Measurements from ENCODE around the gene KIF3C. TPM values are rescaled to one million over a fixed set of nuclear protein-coding genes. Genes with fewer than 3 reads are reported as not detected.
"Not testable (repeated sequence)": the region's sequence is repeated elsewhere in the genome, so short reads cannot be mapped to it uniquely, and the experiment has no call there.

The KIF3C gene
- total RNA-seq, 1 donor = 11.8 TPM

DNA sequence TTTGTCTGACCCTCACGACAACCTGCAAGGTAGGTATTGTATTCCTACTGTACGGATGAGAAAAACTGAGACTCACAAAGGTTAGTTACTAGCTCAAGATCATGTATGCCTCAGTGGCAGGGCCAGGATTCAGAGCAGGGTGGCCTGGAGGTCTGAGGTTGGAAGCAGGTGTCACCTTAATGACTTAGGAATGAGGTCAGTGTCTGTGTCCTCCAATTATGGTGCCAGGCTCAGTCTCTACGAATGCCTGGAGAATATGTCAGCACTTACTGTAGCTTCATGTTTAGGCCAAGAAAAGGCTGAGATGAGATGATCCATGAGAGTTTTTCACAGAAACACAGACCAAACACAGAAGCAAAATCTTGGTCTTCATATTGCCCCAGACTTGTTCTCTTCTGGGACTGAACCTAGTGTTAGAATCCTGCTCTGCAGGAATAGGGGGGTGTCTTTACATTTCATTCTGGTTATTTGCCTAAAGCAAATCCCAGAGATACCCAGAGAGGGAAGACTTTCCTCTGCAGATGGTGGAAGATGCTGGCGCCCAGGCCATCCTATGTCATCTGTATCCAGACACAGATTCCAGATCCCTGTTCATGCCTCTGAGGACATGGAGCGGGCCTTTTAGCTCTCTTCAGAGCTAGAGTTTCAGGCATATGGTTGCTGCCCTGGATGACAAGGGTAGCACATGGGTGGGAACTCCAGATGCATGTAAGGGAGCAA, 35.3 kb upstream of the KIF3C start:
- no peak for DNase-seq (ENCODE audit: low read depth)
- TF ChIP-seq, protein P1, sequence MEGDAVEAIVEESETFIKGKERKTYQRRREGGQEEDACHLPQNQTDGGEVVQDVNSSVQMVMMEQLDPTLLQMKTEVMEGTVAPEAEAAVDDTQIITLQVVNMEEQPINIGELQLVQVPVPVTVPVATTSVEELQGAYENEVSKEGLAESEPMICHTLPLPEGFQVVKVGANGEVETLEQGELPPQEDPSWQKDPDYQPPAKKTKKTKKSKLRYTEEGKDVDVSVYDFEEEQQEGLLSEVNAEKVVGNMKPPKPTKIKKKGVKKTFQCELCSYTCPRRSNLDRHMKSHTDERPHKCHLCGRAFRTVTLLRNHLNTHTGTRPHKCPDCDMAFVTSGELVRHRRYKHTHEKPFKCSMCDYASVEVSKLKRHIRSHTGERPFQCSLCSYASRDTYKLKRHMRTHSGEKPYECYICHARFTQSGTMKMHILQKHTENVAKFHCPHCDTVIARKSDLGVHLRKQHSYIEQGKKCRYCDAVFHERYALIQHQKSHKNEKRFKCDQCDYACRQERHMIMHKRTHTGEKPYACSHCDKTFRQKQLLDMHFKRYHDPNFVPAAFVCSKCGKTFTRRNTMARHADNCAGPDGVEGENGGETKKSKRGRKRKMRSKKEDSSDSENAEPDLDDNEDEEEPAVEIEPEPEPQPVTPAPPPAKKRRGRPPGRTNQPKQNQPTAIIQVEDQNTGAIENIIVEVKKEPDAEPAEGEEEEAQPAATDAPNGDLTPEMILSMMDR (IDR thresholded peaks at IDR 0.05; ENCODE audit: insufficient read depth, low read length) = no peak
- no peak overlapping the region for H3K4me3 ChIP-seq (ENCODE audit: low read depth, low read length)

- not testable (repeated sequence) for DNase-seq (ENCODE audit: low read depth); H3K4me3 ChIP-seq (ENCODE audit: low read depth, low read length)
Measured at GRCh38 chr2:26016706-26017045, 34.4 kb upstream of the KIF3C start.

DNA sequence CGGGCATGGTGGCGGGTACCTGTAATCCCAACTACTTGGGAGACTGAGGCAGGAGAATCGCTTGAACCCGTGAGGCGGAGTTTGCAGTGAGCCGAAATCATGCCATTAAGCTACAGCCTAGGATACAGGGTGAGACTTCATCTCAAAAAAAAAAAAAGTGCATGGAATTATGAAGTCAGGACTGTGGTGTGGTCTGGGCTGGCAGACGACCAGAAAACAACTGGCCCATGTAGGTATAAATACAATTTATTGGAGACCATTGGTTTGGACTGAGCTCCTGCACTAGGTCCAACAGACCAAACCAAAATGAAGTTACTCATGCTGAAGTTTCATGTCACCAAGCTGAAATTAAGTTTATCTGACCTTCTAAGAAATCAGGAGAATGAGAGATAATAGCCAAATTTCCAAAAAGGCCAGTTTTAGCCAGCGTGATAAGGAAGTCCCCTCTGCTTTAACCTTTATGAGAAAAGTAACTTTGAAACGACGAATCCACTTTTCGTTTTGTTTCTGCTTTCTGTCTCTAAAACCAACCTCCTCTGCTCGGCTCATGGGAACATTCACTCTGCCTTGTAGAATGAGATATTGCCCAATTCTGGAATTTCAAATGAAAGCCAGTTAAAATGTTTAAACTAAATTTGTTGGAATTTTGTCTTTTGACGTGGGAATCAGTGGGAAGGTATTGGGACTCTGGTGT, 33.9 kb upstream of the KIF3C start:
- TF ChIP-seq, protein P1 (IDR thresholded peaks at IDR 0.05; ENCODE audit: insufficient read depth, low read length) = no peak
- no peak overlapping the region for H3K4me3 ChIP-seq (ENCODE audit: low read depth, low read length)
- DNase-seq (ENCODE audit: low read depth) = peak; percentile 71

GRCh38 chr2:26013668-26014067, 31.4 kb upstream of the KIF3C start:
- TF ChIP-seq, protein P1 (IDR thresholded peaks at IDR 0.05; ENCODE audit: insufficient read depth, low read length) = no peak
- no peak for DNase-seq (ENCODE audit: low read depth)
- H3K4me3 ChIP-seq (ENCODE audit: low read depth, low read length) = no peak overlapping the region

DNA sequence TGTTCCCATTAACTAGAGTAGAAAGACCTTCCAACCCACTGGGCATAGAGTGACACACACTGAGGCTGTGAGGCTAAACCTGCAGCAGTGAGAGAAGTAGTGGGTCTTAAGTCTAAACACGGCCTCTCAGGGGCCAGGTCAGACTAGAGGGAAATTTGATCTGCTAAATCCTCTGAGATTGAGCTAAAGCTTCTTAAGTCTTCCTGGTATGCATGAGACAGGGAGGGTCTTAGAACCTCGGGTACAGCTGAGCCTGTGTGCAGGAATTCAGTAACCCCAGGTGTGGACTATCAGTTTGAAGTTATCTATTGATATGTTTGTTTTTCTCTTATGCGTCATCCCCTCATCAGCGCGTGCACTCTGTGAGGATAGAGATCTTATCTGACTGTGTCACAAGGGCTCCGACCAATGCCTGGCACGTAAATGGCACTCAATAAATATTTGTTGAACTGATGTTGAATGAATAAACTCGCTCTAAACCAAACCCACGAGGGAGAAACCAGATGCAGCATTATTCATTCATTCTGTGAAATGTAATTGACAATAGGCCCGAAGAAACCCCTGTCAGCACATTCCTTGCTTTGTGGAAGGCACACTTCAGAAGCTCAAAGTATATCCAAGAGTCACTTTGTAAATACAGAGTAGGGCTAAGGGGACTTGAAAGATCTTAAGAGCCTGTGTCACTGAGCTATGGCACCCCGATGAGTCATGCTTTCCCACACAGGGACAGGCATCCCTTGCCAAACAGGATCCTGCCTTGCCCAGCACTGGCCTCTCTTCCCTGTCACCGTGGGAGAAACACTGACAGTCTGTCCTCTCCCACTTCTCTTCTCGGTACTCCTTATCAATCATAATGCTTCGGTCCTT, 29.9 kb upstream of the KIF3C start:
- DNase-seq (ENCODE audit: low read depth) = peak; percentile 52
- no peak overlapping the region for H3K4me3 ChIP-seq (ENCODE audit: low read depth, low read length)
- TF ChIP-seq, protein P1 (IDR thresholded peaks at IDR 0.05; ENCODE audit: insufficient read depth, low read length) = no peak

GRCh38 chr2:26011609-26011989, 29.3 kb upstream of the KIF3C start:
- DNase-seq (ENCODE audit: low read depth) = no peak
- TF ChIP-seq, protein P1 (IDR thresholded peaks at IDR 0.05; ENCODE audit: insufficient read depth, low read length) = no peak
- no peak overlapping the region for H3K4me3 ChIP-seq (ENCODE audit: low read depth, low read length)

DNA sequence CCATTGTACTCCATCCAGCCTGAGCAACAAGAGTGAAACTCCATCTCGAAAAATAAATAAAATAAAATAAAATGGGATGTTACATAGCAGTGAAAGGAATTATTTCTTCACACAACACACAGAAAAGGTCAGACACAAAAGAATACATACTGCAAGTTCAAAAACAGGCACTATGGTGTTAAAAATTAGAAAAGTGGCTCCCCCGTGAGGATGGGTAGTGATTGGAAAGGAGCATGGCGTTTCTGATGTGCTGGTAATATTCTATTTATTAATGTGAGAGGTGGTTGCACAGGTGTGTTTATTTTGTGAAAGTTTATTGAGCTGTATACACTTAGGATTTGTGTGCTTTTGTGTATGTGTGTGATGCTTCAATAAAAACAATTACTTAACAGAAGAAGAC, 28.6 kb upstream of the KIF3C start:
- DNase-seq (ENCODE audit: low read depth) = no peak
- H3K4me3 ChIP-seq (ENCODE audit: low read depth, low read length) = no peak overlapping the region
- TF ChIP-seq, protein P1 (IDR thresholded peaks at IDR 0.05; ENCODE audit: insufficient read depth, low read length) = no peak

All from fibroblast of the aortic adventitia (primary cell).